Naive B cell (primary cell): Measurements from ENCODE around the gene CIB2. TPM values are rescaled to one million over a fixed set of nuclear protein-coding genes. Genes with fewer than 3 reads are reported as not detected.

Experiments
- ATAC-seq, 2 donors: fragments of 150-1000 bp; cut with Tn5 transposase; 2 replicates each; pipeline ENCODE4 v1.10.0; 2021; ENCODE audit warnings: low read depth in 2 of 2, mild to moderate bottlenecking in 2 of 2, moderate library complexity in 2 of 2
- DNase-seq: peaks from one replicate; pipeline ENCODE4 v3.0.0; 2022
- H3K27ac Mint-ChIP-seq, 6 donors: one replicate each; pipeline ENCODE4 v1.8.0; 2020 to 2022; ENCODE audit warnings: mild to moderate bottlenecking in 6 of 6, mixed read lengths in 6 of 6, moderate library complexity in 5 of 6, inconsistent platforms in 2 of 6
- H3K27me3 Mint-ChIP-seq, 3 donors: one replicate each; pipeline ENCODE4 v1.8.0; 2021 to 2022; ENCODE audit warnings: mixed read lengths in 3 of 3, mild to moderate bottlenecking in 1 of 3
- H3K36me3 Mint-ChIP-seq, 2 donors: one replicate each; pipeline ENCODE4 v1.8.0; 2020 to 2022; ENCODE audit warnings: mixed read lengths in 2 of 2, inconsistent platforms in 1 of 2, mild to moderate bottlenecking in 1 of 2
- H3K4me1 Mint-ChIP-seq, 3 donors: one replicate each; pipeline ENCODE4 v1.8.0; 2020 to 2022; ENCODE audit warnings: mixed read lengths in 3 of 3, inconsistent platforms in 1 of 3, mild to moderate bottlenecking in 1 of 3, moderate library complexity in 1 of 3
- H3K4me3 Mint-ChIP-seq, 8 donors: one replicate each; pipeline ENCODE4 v1.8.0; 2020 to 2022; ENCODE audit warnings: mild to moderate bottlenecking in 8 of 8, mixed read lengths in 8 of 8, moderate library complexity in 8 of 8, inconsistent platforms in 2 of 8
- H3K9me3 Mint-ChIP-seq, 7 donors: one replicate each; pipeline ENCODE4 v1.8.0; 2020 to 2022; ENCODE audit warnings: mixed read lengths in 7 of 7, mild to moderate bottlenecking in 5 of 7, inconsistent platforms in 2 of 7, moderate library complexity in 1 of 7
- polyA plus RNA-seq, 6 donors: library from polyadenylated mRNA; unstranded; fragments of 300-500 nt; fragmentation: Illumina TruSeq; gene quantifications; one replicate each; pipeline ENCODE4 v1.2.3, GENCODE V29; 2021; ENCODE audit warnings: low read depth in 6 of 6

The CIB2 gene
- 1 to 10 TPM in 2 of 6 donors, under 1 TPM in 3, not detected in 1; 0.57 to 2.6 (median 0.82) TPM for polyA plus RNA-seq

DNA sequence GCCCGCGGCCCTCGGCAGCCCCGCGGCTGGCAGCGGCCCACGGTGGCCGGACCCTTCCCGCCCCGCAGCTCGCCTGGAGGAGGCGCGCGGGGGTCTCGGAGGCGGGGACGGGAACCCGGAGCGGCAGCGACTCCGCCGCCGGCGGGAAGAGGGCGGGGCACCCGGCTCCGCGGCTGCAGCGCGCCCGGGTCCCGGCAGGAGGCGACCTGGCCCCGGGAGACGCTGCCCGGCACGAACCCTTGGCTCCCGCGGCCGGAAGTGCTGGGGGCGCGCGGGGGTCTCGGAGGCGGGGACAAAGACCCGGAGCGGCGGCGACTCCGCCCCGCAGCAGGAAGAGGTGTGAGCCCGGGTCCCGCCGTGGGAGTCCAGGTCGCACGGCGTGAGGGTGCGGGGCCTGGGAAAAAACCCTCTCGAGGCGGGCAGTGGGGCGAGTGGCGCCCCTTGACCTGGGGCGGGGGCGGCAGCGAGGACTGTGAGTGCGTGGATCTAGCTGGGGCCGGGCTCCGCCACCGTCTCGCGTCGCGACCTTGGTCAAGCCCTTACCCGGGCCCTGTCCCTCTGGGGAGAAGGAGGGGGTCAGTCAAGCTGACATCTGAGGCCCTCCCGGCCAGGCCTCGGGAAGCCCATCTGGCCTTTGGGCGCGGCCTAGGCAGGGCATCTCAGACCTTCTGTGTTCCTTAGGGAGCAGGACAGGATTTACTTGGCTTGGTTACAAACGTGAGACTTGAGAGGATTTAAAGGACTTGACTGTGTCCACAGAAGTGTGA is at the start of gene CIB2:
Gene CIB2, minus strand, starts transcription at position 151 of the 767 bp plus-strand sequence. CDS start 230 bp downstream, outside the sequence.
- DNase-seq (peak; percentile 79), ATAC-seq (peak; percentile 85 to 86)
- peak within 1 kb of the TSS; percentile 84 to 95 (median 89) for H3K4me3 Mint-ChIP-seq
- no peaks in the 10 kb centered on the region for H3K27me3 Mint-ChIP-seq
- no peaks in the 10 kb centered on the region for H3K9me3 Mint-ChIP-seq
- no peaks in the 10 kb centered on the region for H3K36me3 Mint-ChIP-seq
- peak within 1 kb of the TSS; percentile 34 to 96 (median 86) for H3K27ac Mint-ChIP-seq
- peaks cover 12 to 30% (median 17%) of the 10 kb centered on the region in 3 donors for H3K4me1 Mint-ChIP-seq

DNA sequence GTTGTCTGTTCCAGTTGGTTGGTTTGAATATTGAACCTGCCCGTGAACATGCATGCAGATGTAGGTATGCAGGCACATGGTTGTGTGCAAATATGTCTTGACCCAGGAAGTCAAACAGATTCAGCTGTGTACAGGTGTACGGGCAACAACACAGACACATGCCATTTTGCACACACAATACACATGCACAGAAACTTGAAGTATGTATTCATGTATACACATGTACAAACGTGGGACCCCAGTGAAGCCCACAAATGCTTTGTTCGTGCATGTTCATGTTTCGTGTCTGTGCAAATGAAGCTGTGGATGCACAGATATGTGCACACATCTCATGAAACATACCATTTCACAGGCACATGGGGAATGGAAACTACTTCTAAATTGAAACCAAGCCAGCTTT is 48.7 kb upstream of the CIB2 start:
- Mint-ChIP-seq H3K4me3 (no peak overlapping the region), H3K27ac (no peak overlapping the region), H3K27me3 (peaks cover 0 to 6% (median 0%) of the 10 kb centered on the region in 3 donors), H3K4me1 (peaks cover 11 to 15% (median 14%) of the 10 kb centered on the region in 3 donors), H3K9me3 (no peaks in the 10 kb centered on the region), H3K36me3 (no peaks in the 10 kb centered on the region)
- DNase-seq (no peak), ATAC-seq (no peak)

DNA sequence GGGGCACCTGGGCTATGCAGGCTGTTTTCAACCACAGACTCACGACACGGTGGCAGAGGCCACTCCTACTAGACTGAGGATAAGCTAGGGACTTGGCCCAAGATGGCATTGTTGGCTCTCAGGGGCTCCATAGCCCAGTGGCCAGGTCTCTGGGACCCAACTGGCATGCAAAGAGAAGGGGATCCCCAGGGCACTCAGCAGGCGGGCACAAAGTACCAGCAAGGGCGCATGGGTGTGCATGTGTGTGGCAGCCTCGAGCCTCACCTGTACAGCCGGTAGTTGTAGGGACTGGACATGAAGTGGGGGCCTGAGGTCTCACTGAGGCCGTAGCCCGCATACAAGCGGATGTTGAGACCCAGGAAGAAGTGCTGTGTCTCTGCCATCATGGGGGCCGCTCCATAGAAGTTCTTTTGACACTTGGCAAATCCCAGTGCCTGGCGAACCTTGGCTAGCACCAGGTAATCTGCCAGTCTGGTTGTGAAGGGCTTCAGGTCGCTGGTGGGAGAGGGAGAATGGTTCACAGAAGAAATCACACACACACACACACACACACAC is 48.1 kb upstream of the CIB2 start:
- DNase-seq (no peak), ATAC-seq (no peak)
- Mint-ChIP-seq H3K4me3 (no peak overlapping the region), H3K9me3 (peaks cover 0 to 2% (median 0%) of the 10 kb centered on the region in 7 donors), H3K27ac (peak overlapping the region in 1 of 6 donors; percentile 67), H3K4me1 (peaks cover 16 to 21% (median 19%) of the 10 kb centered on the region in 3 donors), H3K36me3 (no peaks in the 10 kb centered on the region), H3K27me3 (peaks cover 0 to 6% (median 0%) of the 10 kb centered on the region in 3 donors)

DNA sequence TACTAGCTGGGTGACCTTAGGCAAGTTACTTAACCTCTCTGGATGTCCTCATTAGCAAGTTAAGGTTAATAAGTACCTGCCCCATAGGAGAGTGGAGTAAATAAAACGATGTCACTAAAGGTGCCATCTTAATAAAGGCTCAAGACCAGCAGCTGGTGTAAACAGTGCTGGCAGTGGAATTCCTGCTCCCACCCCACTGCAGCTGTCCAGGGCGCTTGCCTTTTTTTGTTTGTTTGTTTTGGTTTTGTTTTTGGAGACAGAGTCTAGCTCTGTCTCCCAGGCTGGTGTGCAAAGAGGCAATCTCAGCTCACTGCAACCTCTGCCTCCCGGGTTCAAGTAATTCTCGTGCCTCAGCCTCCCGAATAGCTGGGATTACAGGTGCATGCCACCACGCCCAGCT is 46.8 kb upstream of the CIB2 start:
- H3K4me3 Mint-ChIP-seq, result no peak overlapping the region
- no peak for DNase-seq
- H3K27ac Mint-ChIP-seq, result peak overlapping the region in 1 of 6 donors; percentile 69
- H3K27me3 Mint-ChIP-seq, result peaks cover 0 to 6% (median 0%) of the 10 kb centered on the region in 3 donors
- no peaks in the 10 kb centered on the region for H3K36me3 Mint-ChIP-seq
- peaks cover 27 to 34% (median 32%) of the 10 kb centered on the region in 3 donors for H3K4me1 Mint-ChIP-seq
- ATAC-seq, result no peak
- H3K9me3 Mint-ChIP-seq, result peaks cover 0 to 4% (median 0%) of the 10 kb centered on the region in 7 donors

DNA sequence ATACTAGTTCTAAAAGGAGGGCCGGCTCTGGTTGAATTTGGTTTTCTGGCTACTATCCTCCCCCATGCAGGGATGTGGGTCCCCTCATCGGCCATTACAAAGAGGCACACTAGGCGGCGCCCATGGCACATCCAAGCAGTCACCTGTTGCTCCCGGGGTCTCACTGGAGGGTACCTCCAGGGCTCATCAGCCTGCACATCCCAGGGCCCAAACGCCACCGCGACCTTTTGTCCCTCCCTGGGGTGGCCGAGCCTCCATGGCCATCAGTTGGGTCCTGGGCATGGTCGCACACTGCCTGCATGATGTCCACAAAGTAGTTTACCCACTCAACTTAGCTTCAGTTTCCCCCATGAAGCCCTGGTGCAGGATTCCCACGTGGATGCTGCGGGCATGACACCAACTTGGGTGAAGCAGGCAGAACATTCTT is 46.2 kb upstream of the CIB2 start:
- Mint-ChIP-seq H3K9me3 (peaks cover 0 to 4% (median 0%) of the 10 kb centered on the region in 7 donors), H3K4me3 (no peak overlapping the region)

DNA sequence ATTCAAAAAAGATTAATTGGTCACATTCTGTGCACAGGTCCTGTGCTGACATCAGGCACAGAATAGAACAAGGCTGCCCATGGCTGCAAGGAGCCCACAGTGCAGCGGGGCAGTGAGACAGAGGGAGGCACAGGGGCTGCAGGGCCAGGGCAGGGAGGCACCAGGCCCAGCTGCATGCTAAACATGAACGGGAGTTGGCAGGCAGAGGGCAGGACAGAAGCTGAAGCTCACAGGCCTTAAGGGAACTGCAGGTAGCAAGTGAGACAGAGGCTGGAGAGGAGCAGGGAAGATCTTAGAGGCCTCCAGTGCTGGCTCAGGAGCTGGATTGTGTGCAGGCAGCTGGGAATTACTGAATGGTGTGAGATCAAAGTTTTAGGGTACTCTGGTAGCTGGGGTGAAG is 44.1 kb upstream of the CIB2 start:
- Mint-ChIP-seq H3K9me3 (peaks cover 0 to 4% (median 0%) of the 10 kb centered on the region in 7 donors), H3K4me1 (peaks cover 41 to 61% (median 59%) of the 10 kb centered on the region in 3 donors), H3K36me3 (no peaks in the 10 kb centered on the region), H3K27me3 (no peaks in the 10 kb centered on the region), H3K4me3 (peak overlapping the region in 5 of 8 donors; percentile 6 to 89 (median 60)), H3K27ac (peak overlapping the region in 3 of 6 donors; percentile 70 to 86 (median 82))
- DNase-seq (no peak), ATAC-seq (no peak)

More for the DNA sequence above, 46.2 kb upstream of the CIB2 start:
- DNase-seq (no peak), ATAC-seq (peak; percentile 31 to 39)
- H3K4me1 Mint-ChIP-seq, result peaks cover 27 to 40% (median 38%) of the 10 kb centered on the region in 3 donors
- peaks cover 0 to 2% (median 0%) of the 10 kb centered on the region in 3 donors for H3K27me3 Mint-ChIP-seq
- H3K36me3 Mint-ChIP-seq, result no peaks in the 10 kb centered on the region
- H3K27ac Mint-ChIP-seq, result no peak overlapping the region

DNA sequence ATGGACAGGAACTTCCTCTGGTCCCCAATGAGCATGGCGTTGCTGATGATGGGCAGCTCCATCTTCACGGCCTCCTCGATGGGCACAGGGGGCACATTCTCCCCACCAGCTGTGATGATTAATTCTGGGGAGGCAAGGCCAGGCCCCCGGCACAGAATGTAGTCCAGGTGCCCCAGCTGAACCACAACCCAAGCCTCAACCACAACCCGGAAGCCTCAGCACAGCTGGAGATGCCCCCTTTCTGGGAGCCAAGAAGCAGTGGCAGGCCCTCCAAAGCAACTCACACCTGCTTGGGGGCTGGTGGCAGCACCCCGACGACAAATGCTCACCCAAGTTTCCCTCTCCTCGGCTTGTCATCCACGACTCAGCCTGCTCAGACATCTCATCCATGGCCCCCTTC is 43.2 kb upstream of the CIB2 start:
- H3K27ac Mint-ChIP-seq, result peak overlapping the region; percentile 35 to 87 (median 74)
- peak; percentile 37 for DNase-seq

DNA sequence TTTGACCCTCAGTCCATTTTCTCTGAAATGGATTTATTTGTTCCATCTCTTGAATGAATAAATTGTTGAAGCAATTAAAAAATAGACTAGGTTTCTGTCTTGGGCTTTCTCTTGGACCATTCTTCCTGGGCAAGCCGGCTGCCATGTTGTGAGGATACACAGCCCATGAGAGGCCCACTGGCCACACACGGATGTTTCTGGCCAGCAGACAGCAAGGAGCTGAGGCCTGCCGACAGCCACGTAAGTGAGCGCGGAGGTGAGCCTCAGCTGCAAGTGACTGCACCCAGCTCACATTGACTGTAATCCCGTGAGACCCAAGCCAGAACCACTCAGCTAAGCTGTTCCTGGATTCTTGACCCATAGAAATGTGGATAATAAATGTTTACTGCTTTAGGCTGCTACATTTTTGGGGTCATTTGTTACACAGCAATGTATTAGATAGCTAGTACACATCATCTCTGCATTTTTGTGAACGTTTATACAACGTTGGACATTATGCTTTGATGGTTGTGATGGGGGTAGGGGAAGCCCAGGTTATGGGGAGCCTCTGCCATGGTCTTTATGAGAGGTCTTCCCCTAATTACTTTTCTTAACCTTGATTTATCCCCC is 40.7 kb upstream of the CIB2 start:
- H3K4me3 Mint-ChIP-seq, result peak overlapping the region in 7 of 8 donors; percentile 67 to 89 (median 72)
- DNase-seq, result no peak
- no peak for ATAC-seq
- H3K27ac Mint-ChIP-seq, result peak overlapping the region; percentile 24 to 96 (median 90)
- no peaks in the 10 kb centered on the region for H3K27me3 Mint-ChIP-seq
- no peaks in the 10 kb centered on the region for H3K36me3 Mint-ChIP-seq
- peaks cover 0 to 4% (median 0%) of the 10 kb centered on the region in 7 donors for H3K9me3 Mint-ChIP-seq
- peaks cover 62 to 84% (median 79%) of the 10 kb centered on the region in 3 donors for H3K4me1 Mint-ChIP-seq

More for the DNA sequence above, 43.2 kb upstream of the CIB2 start:
- Mint-ChIP-seq H3K4me3 (peak overlapping the region; percentile 36 to 89 (median 63)), H3K9me3 (peaks cover 0 to 4% (median 0%) of the 10 kb centered on the region in 7 donors), H3K27me3 (no peaks in the 10 kb centered on the region), H3K36me3 (no peaks in the 10 kb centered on the region), H3K4me1 (peaks cover 46 to 69% (median 65%) of the 10 kb centered on the region in 3 donors)
- peak; percentile 15 to 29 for ATAC-seq

DNA sequence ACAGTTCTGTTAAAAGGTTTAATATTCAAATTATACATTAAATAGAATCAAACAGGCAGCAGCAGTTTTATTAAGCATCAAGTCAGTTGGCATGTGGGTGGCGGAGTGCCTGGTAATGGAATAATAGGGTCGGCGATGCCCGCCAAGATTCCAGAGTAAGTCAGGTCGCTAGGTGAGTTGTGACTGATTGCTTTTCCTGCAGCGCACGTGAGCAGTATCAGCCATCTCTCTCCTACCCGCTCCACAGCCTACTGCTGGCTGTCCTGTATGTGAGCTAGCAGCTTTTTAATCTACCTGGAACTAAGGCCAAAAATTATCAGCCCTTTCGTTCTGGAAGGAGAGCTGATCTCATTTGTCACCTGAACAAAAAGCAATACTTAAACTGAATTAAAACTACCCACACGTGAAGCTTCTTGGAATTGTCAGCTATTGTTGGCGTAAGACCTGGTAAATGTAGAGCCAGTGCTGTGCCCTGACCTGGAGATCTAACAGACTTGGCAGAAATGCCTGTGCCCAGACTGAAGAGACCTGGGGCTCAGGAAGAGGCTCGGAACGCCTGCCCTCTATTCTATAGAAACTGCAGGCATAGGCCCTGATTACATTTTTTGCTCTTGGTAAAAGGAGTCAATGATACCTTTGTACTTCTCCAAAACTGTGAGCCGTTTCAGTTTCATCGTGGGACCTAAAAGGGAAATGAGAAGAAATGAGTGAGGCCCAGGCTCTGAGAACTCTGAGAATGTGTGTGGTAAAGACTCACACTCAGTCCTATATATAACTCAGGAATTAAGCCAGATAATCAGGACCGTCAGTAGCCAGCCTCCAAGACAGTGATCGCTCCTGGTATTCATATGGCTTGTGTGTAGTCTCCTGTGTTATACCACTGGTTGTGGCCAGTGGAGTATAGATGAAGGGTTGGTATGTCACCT is 39.9 kb upstream of the CIB2 start:
- Mint-ChIP-seq H3K9me3 (peaks cover 0 to 4% (median 0%) of the 10 kb centered on the region in 7 donors), H3K4me1 (peaks cover 62 to 92% (median 79%) of the 10 kb centered on the region in 3 donors), H3K36me3 (no peaks in the 10 kb centered on the region), H3K27me3 (no peaks in the 10 kb centered on the region), H3K4me3 (peak overlapping the region; percentile 67 to 89 (median 84)), H3K27ac (peak overlapping the region in 5 of 6 donors; percentile 86 to 96 (median 94))
- DNase-seq (peak; percentile 73), ATAC-seq (peak; percentile 82 to 83)

DNA sequence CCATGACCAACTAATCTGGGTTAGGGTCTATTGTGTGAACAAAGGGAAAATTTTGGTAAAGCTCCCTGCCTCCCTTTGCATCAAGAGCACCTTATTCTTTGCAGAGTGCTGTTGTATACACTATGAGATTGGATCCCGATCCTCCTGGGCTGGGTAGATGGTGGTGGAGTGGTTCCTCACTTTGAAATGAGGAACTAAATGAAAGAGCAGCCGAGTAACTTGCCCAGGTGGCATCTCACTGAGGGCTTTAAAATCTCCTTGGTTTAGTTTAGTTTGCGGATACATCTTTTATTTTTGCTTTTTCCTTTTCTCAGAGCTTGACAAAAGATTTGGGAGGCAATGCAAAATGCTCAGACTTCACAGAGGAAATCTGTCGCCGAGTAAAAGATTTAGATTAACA is 37.4 kb upstream of the CIB2 start:
- H3K27ac Mint-ChIP-seq, result peak overlapping the region in 4 of 6 donors; percentile 44 to 83 (median 60)
- H3K9me3 Mint-ChIP-seq, result peaks cover 0 to 3% (median 0%) of the 10 kb centered on the region in 7 donors
- peak overlapping the region in 6 of 8 donors; percentile 42 to 64 (median 52) for H3K4me3 Mint-ChIP-seq
- peaks cover 42 to 75% (median 58%) of the 10 kb centered on the region in 3 donors for H3K4me1 Mint-ChIP-seq
- DNase-seq (peak; percentile 50), ATAC-seq (peak; percentile 50 to 51)
- no peaks in the 10 kb centered on the region for H3K27me3 Mint-ChIP-seq
- H3K36me3 Mint-ChIP-seq, result no peaks in the 10 kb centered on the region

DNA sequence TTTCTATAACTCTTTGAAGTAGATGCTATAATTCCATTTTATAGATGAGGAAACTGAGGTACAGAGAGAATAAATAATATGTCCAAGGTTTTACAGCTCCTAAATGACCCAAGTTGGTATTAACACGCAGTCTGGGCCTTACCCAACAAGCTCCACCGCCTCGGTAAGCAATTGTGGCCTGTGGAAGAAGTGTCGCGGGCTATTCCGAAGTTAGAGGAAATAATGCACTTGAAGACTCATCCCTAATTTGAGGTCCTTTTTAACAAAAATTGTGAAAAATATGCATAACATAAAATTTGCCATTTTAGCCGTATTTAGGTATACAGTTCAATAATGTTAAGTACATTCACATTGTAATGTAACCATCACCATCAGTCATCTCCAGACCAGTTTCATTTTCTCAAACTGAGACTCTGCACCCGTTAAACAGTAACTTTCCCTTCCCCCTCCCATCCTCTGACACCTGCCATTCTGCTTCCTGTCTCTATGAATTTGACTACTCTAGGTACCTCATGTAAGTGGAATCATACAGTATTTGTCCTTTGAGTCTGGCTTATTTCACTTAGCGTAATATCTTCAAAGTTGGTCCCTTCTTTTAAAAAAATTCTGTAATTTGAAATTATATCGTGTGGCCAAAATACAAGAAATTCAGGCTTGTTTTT is 36.1 kb upstream of the CIB2 start:
- peak; percentile 67 for ATAC-seq
- H3K27ac Mint-ChIP-seq, result peak overlapping the region; percentile 8 to 82 (median 75)
- peak overlapping the region in 6 of 8 donors; percentile 10 to 59 (median 38) for H3K4me3 Mint-ChIP-seq
- no peaks in the 10 kb centered on the region for H3K9me3 Mint-ChIP-seq
- peak; percentile 65 for DNase-seq
- peaks cover 38 to 63% (median 45%) of the 10 kb centered on the region in 3 donors for H3K4me1 Mint-ChIP-seq
- H3K36me3 Mint-ChIP-seq, result peaks cover 0 to 2% of the 10 kb centered on the region in 2 donors
- no peaks in the 10 kb centered on the region for H3K27me3 Mint-ChIP-seq

DNA sequence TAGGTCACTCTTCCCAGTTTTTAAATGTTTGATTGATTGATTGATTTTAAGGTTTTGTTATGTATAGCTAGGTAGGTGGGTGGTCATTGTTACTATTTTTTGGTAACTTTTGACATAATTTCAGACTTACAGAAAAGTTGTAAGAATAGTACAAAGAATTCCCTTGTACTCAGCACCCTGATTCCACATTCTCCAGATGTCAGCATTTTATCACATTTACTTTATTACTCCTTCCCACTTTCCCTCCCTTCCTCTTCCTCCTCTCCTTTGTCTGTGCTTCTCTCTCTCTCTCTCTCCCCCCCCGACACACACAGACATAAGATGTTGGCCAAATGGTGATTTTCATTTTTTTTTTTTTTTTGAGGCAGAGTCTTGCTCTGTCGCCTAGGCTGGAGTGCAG is 32.8 kb upstream of the CIB2 start:
- no peak for ATAC-seq
- DNase-seq, result no peak
- Mint-ChIP-seq H3K4me1 (peaks cover 15 to 31% (median 17%) of the 10 kb centered on the region in 3 donors), H3K27ac (peak overlapping the region in 5 of 6 donors; percentile 26 to 76 (median 50)), H3K9me3 (no peaks in the 10 kb centered on the region), H3K36me3 (peaks cover 6 to 11% of the 10 kb centered on the region in 2 donors), H3K4me3 (peak overlapping the region in 1 of 8 donors; percentile 25), H3K27me3 (no peaks in the 10 kb centered on the region)
